Measurements from ENCODE around the gene C16orf74. TPM values are rescaled to one million over a fixed set of nuclear protein-coding genes. Genes with fewer than 3 reads are reported as not detected.

The C16orf74 gene
- total RNA-seq, 4 donors from 2014 or later: 11.0 to 13.0 (median 11.4) TPM

GRCh38 chr16:85774811-85775210 lies 23.9 kb upstream of the C16orf74 start:
- DNase-seq (ENCODE audit: low spot score in 2 of 2): no peak
- Histone ChIP-seq H3K27ac (no peak overlapping the region), H3K27me3 (no peaks in the 10 kb centered on the region), H3K9me3 (no peaks in the 10 kb centered on the region), H3K4me3 (no peak overlapping the region), H3K36me3 (peaks cover 25% of the 10 kb centered on the region), H3K4me1 (peaks cover 9% of the 10 kb centered on the region)
- TF ChIP-seq EP300 (IDR thresholded peaks at IDR 0.05) (no peak), POLR2A (IDR thresholded peaks at IDR 0.05) (no peak), CTCF (IDR thresholded peaks at IDR 0.05) (no peak), POLR2AphosphoS5 (IDR thresholded peaks at IDR 0.05) (no peak)
- WGBS: 86% methylated on average over 8 of the region's 8 CpGs

GRCh38 chr16:85774136-85774535 lies 23.2 kb upstream of the C16orf74 start:
- no peak for TF ChIP-seq POLR2AphosphoS5 (IDR thresholded peaks at IDR 0.05)
- TF ChIP-seq POLR2A (IDR thresholded peaks at IDR 0.05): no peak
- TF ChIP-seq CTCF (IDR thresholded peaks at IDR 0.05): no peak
- no peak for TF ChIP-seq EP300 (IDR thresholded peaks at IDR 0.05)
- H3K4me1 ChIP-seq: peaks cover 9% of the 10 kb centered on the region
- peaks cover 19% of the 10 kb centered on the region for H3K36me3 ChIP-seq
- no peak overlapping the region for H3K4me3 ChIP-seq
- WGBS: 78% methylated on average over 5 of the region's 6 CpGs
- H3K9me3 ChIP-seq: no peaks in the 10 kb centered on the region
- H3K27me3 ChIP-seq: no peaks in the 10 kb centered on the region
- H3K27ac ChIP-seq: no peak overlapping the region
- no peak for DNase-seq (ENCODE audit: low spot score in 2 of 2)

GRCh38 chr16:85773044-85773443 lies 22.1 kb upstream of the C16orf74 start:
- Histone ChIP-seq H3K9me3 (no peaks in the 10 kb centered on the region), H3K27ac (no peak overlapping the region), H3K4me3 (no peak overlapping the region), H3K4me1 (peaks cover 6% of the 10 kb centered on the region), H3K27me3 (no peaks in the 10 kb centered on the region), H3K36me3 (peaks cover 9% of the 10 kb centered on the region)
- TF ChIP-seq POLR2AphosphoS5 (IDR thresholded peaks at IDR 0.05) (no peak), EP300 (IDR thresholded peaks at IDR 0.05) (no peak), CTCF (IDR thresholded peaks at IDR 0.05) (no peak), POLR2A (IDR thresholded peaks at IDR 0.05) (no peak)
- WGBS: 97% methylated on average over 6 of the region's 6 CpGs
- no peak for DNase-seq (ENCODE audit: low spot score in 2 of 2)

- Histone ChIP-seq H3K4me1 (no peaks in the 10 kb centered on the region), H3K27me3 (no peaks in the 10 kb centered on the region), H3K36me3 (peaks cover 4% of the 10 kb centered on the region), H3K9me3 (no peaks in the 10 kb centered on the region), H3K4me3 (no peak overlapping the region), H3K27ac (no peak overlapping the region)
- no peak for TF ChIP-seq EP300 (IDR thresholded peaks at IDR 0.05)
- no peak for TF ChIP-seq POLR2A (IDR thresholded peaks at IDR 0.05)
- no peak for TF ChIP-seq CTCF (IDR thresholded peaks at IDR 0.05)
- TF ChIP-seq POLR2AphosphoS5 (IDR thresholded peaks at IDR 0.05): no peak
- WGBS: 89% methylated on average over 6 of the region's 6 CpGs
- DNase-seq (ENCODE audit: low spot score in 2 of 2): no peak
These were observed 19.8 kb upstream of the C16orf74 start for GRCh38 chr16:85770741-85771140.

GRCh38 chr16:85768199-85768598 lies 17.3 kb upstream of the C16orf74 start:
- no peak for DNase-seq (ENCODE audit: low spot score in 2 of 2)
- peaks cover 4% of the 10 kb centered on the region for H3K36me3 ChIP-seq
- no peak for TF ChIP-seq CTCF (IDR thresholded peaks at IDR 0.05)
- TF ChIP-seq POLR2A (IDR thresholded peaks at IDR 0.05): no peak
- no peak for TF ChIP-seq EP300 (IDR thresholded peaks at IDR 0.05)
- no peak for TF ChIP-seq POLR2AphosphoS5 (IDR thresholded peaks at IDR 0.05)
- no peaks in the 10 kb centered on the region for H3K4me1 ChIP-seq
- no peak overlapping the region for H3K27ac ChIP-seq
- no peaks in the 10 kb centered on the region for H3K9me3 ChIP-seq
- H3K27me3 ChIP-seq: peaks cover 8% of the 10 kb centered on the region
- no peak overlapping the region for H3K4me3 ChIP-seq
- WGBS: 94% methylated on average over 2 of the region's 2 CpGs
